ENCODE results near the gene SLC22A12.
"Not testable (repeated sequence)": the region's sequence is repeated elsewhere in the genome, so short reads cannot be mapped to it uniquely, and the experiment has no call there.

The SLC22A12 gene

GRCh38 chr11:64591257-64592233 lies 525 bp downstream of the SLC22A12 start:
- Histone ChIP-seq H3K36me3 (ENCODE audit: insufficient read depth, low read length) (no peaks in the 10 kb centered on the region), H3K4me3 (ENCODE audit: low read length) (no peak overlapping the region)
- 91% methylated on average over 36 of the region's 36 CpGs for WGBS

GRCh38 chr11:64592234-64592615 lies 1.2 kb downstream of the SLC22A12 start:
- 91% methylated on average over 3 of the region's 3 CpGs for WGBS
- Histone ChIP-seq H3K4me3 (ENCODE audit: low read length) (no peak overlapping the region), H3K9ac (ENCODE audit: low read depth, low read length) (no peak overlapping the region), H3K9me3 (ENCODE audit: insufficient read depth, low read depth, low read length) (no peaks in the 10 kb centered on the region), H3K4me1 (ENCODE audit: insufficient read depth, low read length) (no peaks in the 10 kb centered on the region), H3K27ac (ENCODE audit: low read depth, low read length) (no peak overlapping the region), H3K36me3 (ENCODE audit: insufficient read depth, low read length) (no peaks in the 10 kb centered on the region), H3K27me3 (ENCODE audit: insufficient read depth, low read length) (no peaks in the 10 kb centered on the region)

More at GRCh38 chr11:64591257-64592233, 525 bp downstream of the SLC22A12 start:
- Histone ChIP-seq H3K4me1 (ENCODE audit: insufficient read depth, low read length) (no peaks in the 10 kb centered on the region), H3K9ac (ENCODE audit: low read depth, low read length) (no peak overlapping the region), H3K27me3 (ENCODE audit: insufficient read depth, low read length) (no peaks in the 10 kb centered on the region), H3K27ac (ENCODE audit: low read depth, low read length) (no peak overlapping the region), H3K9me3 (ENCODE audit: insufficient read depth, low read depth, low read length) (no peaks in the 10 kb centered on the region)

- Histone ChIP-seq H3K27ac (ENCODE audit: low read depth, low read length) (no peak overlapping the region), H3K4me1 (ENCODE audit: insufficient read depth, low read length) (no peaks in the 10 kb centered on the region), H3K4me3 (ENCODE audit: low read length) (no peak overlapping the region), H3K9ac (ENCODE audit: low read depth, low read length) (no peak overlapping the region), H3K27me3 (ENCODE audit: insufficient read depth, low read length) (no peaks in the 10 kb centered on the region), H3K36me3 (ENCODE audit: insufficient read depth, low read length) (no peaks in the 10 kb centered on the region), H3K9me3 (ENCODE audit: insufficient read depth, low read depth, low read length) (no peaks in the 10 kb centered on the region)
- 93% methylated on average over 9 of the region's 9 CpGs for WGBS
Measured at GRCh38 chr11:64592656-64593055, 1.6 kb downstream of the SLC22A12 start.

GRCh38 chr11:64593156-64594105 lies 2.4 kb downstream of the SLC22A12 start:
- Histone ChIP-seq H3K27ac (ENCODE audit: low read depth, low read length) (no peak overlapping the region), H3K9me3 (ENCODE audit: insufficient read depth, low read depth, low read length) (no peaks in the 10 kb centered on the region), H3K4me1 (ENCODE audit: insufficient read depth, low read length) (no peaks in the 10 kb centered on the region), H3K9ac (ENCODE audit: low read depth, low read length) (no peak overlapping the region), H3K36me3 (ENCODE audit: insufficient read depth, low read length) (no peaks in the 10 kb centered on the region), H3K4me3 (ENCODE audit: low read length) (no peak overlapping the region), H3K27me3 (ENCODE audit: insufficient read depth, low read length) (no peaks in the 10 kb centered on the region)
- 90% methylated on average over 31 of the region's 32 CpGs for WGBS

- no peaks in the 10 kb centered on the region for H3K27me3 ChIP-seq (ENCODE audit: insufficient read depth, low read length)
- H3K9ac ChIP-seq (ENCODE audit: low read depth, low read length), result no peak overlapping the region
- H3K36me3 ChIP-seq (ENCODE audit: insufficient read depth, low read length), result no peaks in the 10 kb centered on the region
- no peak overlapping the region for H3K4me3 ChIP-seq (ENCODE audit: low read length)
- H3K4me1 ChIP-seq (ENCODE audit: insufficient read depth, low read length), result no peaks in the 10 kb centered on the region
- H3K27ac ChIP-seq (ENCODE audit: low read depth, low read length), result no peak overlapping the region
- H3K9me3 ChIP-seq (ENCODE audit: insufficient read depth, low read depth, low read length), result no peaks in the 10 kb centered on the region
- 90% methylated on average over 14 of the region's 14 CpGs for WGBS
Measured at GRCh38 chr11:64594159-64594939, 3.3 kb downstream of the SLC22A12 start.

- 62% methylated on average over 1 of the region's 1 CpG for WGBS
- H3K9me3 ChIP-seq (ENCODE audit: insufficient read depth, low read depth, low read length); H3K36me3 ChIP-seq (ENCODE audit: insufficient read depth, low read length); H3K4me1 ChIP-seq (ENCODE audit: insufficient read depth, low read length); H3K27ac ChIP-seq (ENCODE audit: low read depth, low read length); H3K9ac ChIP-seq (ENCODE audit: low read depth, low read length); H3K27me3 ChIP-seq (ENCODE audit: insufficient read depth, low read length); H3K4me3 ChIP-seq (ENCODE audit: low read length): not testable (repeated sequence)
Measured at GRCh38 chr11:64595922-64596321, 4.9 kb downstream of the SLC22A12 start.

GRCh38 chr11:64597671-64598101 lies 6.7 kb downstream of the SLC22A12 start:
- H3K4me1 ChIP-seq (ENCODE audit: insufficient read depth, low read length), result no peaks in the 10 kb centered on the region
- H3K27me3 ChIP-seq (ENCODE audit: insufficient read depth, low read length), result no peaks in the 10 kb centered on the region
- no peaks in the 10 kb centered on the region for H3K36me3 ChIP-seq (ENCODE audit: insufficient read depth, low read length)
- no peak overlapping the region for H3K9ac ChIP-seq (ENCODE audit: low read depth, low read length)
- no peak overlapping the region for H3K27ac ChIP-seq (ENCODE audit: low read depth, low read length)
- no peaks in the 10 kb centered on the region for H3K9me3 ChIP-seq (ENCODE audit: insufficient read depth, low read depth, low read length)
- WGBS, result 91% methylated on average over 13 of the region's 13 CpGs
- H3K4me3 ChIP-seq (ENCODE audit: low read length), result no peak overlapping the region

- H3K9ac ChIP-seq (ENCODE audit: low read depth, low read length), result no peak overlapping the region
Measured at GRCh38 chr11:64598106-64598796, 7.2 kb downstream of the SLC22A12 start.

GRCh38 chr11:64598797-64599697 lies 8.0 kb downstream of the SLC22A12 start:
- Histone ChIP-seq H3K4me3 (ENCODE audit: low read length) (no peak overlapping the region), H3K9me3 (ENCODE audit: insufficient read depth, low read depth, low read length) (no peaks in the 10 kb centered on the region), H3K4me1 (ENCODE audit: insufficient read depth, low read length) (no peaks in the 10 kb centered on the region), H3K27me3 (ENCODE audit: insufficient read depth, low read length) (no peaks in the 10 kb centered on the region), H3K36me3 (ENCODE audit: insufficient read depth, low read length) (no peaks in the 10 kb centered on the region), H3K9ac (ENCODE audit: low read depth, low read length) (no peak overlapping the region), H3K27ac (ENCODE audit: low read depth, low read length) (no peak overlapping the region)
- WGBS, result 89% methylated on average over 21 of the region's 23 CpGs

More at GRCh38 chr11:64598106-64598796, 7.2 kb downstream of the SLC22A12 start:
- H3K27ac ChIP-seq (ENCODE audit: low read depth, low read length), result no peak overlapping the region
- no peaks in the 10 kb centered on the region for H3K4me1 ChIP-seq (ENCODE audit: insufficient read depth, low read length)
- H3K9me3 ChIP-seq (ENCODE audit: insufficient read depth, low read depth, low read length), result no peaks in the 10 kb centered on the region
- WGBS, result 91% methylated on average over 11 of the region's 12 CpGs
- H3K36me3 ChIP-seq (ENCODE audit: insufficient read depth, low read length), result no peaks in the 10 kb centered on the region
- no peaks in the 10 kb centered on the region for H3K27me3 ChIP-seq (ENCODE audit: insufficient read depth, low read length)
- H3K4me3 ChIP-seq (ENCODE audit: low read length), result no peak overlapping the region

Data from HUES64 (cell line).